ENCODE measurements around the gene SLC35E3.

Gene SLC35E3

GRCh38 chr12:68745904-68746571, at the start of gene SLC35E3:
TSS of gene SLC35E3 (plus strand) at chr12:68746176. CDS start at chr12:68746378, 202 bp downstream.
- DNase-seq, result peak; percentile 83 to 90

- no peak for DNase-seq
These were observed 46.5 kb upstream of the SLC35E3 start for GRCh38 chr12:68699486-68699885.

GRCh38 chr12:68727776-68728175, 18.2 kb upstream of the SLC35E3 start:
- no peak for DNase-seq

- no peak for DNase-seq
These were observed 12.3 kb upstream of the SLC35E3 start for GRCh38 chr12:68733661-68734071.

GRCh38 chr12:68739891-68740290, 6.1 kb upstream of the SLC35E3 start:
- no peak for DNase-seq

- DNase-seq, result no peak
These were observed 2.6 kb upstream of the SLC35E3 start for GRCh38 chr12:68743356-68743755.

- DNase-seq, result no peak
These were observed 536 bp upstream of the SLC35E3 start for GRCh38 chr12:68745376-68745903.

- peak; percentile 19 to 27 for DNase-seq
These were observed 700 bp downstream of the SLC35E3 start for GRCh38 chr12:68746572-68747180.

DNA sequence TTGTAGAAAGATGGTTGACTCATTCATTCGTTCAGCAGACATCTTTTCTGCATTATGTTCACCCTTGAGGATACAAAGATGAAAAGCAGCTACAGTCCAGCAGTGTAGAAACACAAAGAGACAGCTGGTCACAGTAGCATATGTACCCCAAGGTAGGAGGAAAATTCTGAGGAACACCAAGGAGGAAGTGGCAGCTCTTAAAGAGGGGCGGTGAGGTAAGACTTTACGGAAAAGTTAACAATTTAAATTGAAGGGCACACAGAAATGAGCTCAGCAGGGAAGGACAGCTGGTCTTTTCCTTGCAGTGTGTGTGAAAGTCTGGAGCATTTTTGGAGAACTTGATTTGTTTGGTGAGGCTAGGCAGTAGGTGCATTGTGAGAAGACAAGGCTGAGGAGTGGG, 3.5 kb downstream of the SLC35E3 start:
- no peak for DNase-seq

DNA sequence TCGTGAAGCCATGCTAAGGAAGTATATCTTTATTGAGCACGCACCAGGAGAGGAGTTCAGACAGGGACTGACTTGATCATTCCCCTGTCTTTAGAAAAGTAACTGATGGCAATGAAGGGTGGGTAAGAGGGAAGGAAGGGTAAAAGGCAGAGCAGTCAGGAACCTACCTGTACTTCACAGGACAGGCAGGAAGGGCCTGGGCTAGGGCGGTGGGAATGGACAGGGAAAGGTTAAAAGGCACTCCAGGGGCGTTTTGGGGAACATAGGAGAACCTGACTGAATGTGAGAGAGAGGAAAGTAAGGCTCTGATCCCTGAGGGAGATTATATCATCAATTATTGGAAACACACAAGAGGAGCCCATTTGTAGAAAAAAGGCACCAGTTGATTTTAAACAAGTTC, 3.9 kb downstream of the SLC35E3 start:
- no peak for DNase-seq

DNA sequence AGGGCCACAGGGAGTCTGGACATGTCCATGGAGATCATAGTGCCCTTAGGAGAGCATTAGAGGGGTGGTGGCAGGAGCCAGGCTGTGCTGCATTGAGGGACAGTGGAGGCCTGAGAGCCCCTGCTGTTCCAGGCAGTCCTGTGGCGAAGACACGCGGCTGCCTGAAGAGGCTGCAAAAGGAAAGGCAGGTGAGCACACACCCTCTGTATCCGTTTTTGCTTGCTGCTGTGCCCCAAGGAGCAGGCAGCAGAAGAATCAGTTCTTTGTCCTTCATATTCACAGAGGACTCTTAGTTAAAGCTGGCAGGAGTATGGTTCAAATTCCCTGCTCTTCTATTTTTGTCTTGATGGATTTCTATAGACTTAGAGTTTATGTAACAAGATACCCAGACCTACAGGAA, 4.5 kb downstream of the SLC35E3 start:
- DNase-seq, result no peak

- DNase-seq, result no peak
These were observed 9.7 kb downstream of the SLC35E3 start for GRCh38 chr12:68755536-68756243.

DNA sequence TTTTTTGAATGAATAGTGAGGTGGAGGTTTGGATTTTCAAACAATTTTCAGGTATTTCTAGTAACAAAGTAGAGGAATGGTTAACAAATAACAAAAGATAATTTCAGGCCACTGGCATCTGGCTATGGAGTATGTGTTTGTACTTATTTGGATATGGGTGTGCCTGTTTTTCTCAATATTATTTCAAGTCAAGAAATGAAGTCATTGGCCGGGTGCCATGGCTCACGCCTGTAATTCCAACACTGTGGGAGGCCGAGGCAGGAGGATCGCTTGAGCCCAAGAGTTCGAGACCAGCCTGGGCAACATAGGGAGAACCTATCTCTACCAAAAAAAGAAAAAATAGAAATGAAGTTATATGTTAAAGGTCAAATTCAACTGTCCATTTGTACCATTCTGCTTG, 13.9 kb downstream of the SLC35E3 start:
- DNase-seq, result no peak

DNA sequence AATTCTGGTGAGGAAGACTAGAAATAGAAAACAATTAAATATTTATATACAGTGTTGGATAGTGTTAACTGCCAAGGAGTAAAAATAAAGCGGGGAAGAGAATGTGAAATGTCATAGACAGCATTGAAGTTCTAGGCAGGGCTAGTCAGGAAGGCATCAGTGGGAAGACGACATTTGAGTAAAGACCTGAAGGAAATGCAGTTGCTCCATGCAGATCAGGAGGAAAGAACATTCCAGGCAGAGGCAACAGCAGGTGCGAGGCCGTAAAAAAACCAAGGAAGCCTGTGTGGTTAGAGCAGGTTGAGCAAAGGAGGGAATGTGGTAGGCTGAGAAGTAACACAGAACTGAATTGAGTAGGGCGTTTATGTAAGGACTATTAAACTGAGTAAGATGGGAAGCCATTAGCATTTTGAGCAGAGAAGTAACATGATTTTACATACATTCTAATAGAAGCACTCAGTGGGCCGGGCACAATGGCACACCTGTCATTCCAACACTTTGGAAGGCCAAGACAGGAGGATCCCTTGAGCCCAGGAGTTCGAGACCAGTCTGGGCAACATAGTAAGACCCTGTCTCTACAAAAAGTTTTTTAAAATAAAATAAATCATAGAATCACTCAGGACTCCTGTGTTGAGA, 14.9 kb downstream of the SLC35E3 start:
- DNase-seq, result no peak

DNA sequence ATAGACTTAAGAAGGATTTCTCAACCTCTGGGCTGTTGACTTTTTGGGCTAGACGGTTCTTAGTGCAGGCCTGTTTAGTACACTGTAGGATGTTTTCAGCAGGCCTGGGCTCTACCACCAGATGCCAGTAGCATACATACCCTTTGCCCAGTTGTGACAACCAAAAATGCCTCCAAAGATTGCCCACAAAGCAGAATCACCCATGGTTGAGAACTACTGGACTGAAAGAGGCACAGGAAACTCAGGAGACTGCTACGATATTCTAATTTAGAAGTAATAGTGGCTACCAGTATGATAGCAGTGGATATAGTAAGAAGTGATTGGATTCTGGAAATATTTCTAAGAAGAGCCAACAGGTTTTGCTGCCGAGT, 15.5 kb downstream of the SLC35E3 start:
- DNase-seq, result no peak

GRCh38 chr12:68761901-68762630, 16.1 kb downstream of the SLC35E3 start:
- no peak for DNase-seq

- DNase-seq, result no peak
These were observed 16.7 kb downstream of the SLC35E3 start for GRCh38 chr12:68762691-68763090.

DNA sequence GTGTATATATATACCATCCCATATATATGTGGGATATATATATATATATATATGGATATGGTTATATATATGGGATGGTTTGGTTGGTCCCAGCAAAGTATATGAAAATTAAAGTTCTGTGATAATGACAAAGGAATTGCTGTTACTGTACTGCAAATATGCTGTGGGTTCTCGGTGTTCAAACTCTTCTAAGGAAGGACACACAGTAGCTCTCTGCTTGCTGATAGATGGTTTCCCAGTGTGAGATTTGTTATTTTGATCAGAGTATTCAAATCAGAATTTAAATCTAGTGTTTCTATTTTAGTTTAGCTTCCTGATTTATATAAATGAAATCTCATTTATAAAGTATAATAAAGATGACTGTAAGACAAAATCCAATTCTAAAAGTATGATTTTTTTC, 19.7 kb downstream of the SLC35E3 start:
- no peak for DNase-seq

DNA sequence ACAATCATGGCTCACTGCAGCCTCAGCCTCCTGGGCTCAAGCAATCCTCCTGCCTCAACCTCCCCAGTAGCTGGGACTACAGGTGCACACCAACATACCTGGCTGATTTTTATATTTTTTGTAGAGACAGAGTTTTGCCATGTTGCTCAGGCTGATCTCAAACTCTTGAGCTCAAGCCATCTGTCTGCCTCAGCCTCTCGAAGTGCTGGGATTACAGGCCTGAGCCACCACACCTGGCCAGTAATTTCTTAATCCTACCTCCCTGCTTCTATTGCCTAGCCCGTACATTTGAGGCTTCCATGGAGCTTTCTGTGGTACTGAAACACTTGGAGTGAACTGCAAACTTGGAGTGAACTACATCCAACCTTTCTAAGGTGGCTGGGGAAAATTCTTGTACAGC, 20.7 kb downstream of the SLC35E3 start:
- DNase-seq, result no peak

DNA sequence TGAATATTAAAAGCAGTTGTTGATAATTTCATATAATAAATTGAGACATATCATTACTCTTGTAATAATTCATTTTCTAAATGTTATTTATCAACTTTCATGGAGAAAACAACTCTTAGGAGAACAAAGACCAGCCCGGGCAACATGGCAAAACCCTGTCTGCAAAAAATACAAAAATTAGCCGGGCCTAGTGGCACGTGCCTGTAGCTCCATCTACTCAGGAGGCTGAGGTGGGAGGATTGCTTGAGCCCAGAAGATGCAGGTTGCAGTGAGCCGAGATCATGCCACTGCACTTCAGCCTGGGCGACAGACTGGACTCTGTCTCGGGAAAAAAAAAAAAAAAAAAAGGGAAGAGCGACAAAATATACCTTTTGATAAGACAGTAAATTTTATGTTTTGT, 21.2 kb downstream of the SLC35E3 start:
- DNase-seq, result no peak

DNA sequence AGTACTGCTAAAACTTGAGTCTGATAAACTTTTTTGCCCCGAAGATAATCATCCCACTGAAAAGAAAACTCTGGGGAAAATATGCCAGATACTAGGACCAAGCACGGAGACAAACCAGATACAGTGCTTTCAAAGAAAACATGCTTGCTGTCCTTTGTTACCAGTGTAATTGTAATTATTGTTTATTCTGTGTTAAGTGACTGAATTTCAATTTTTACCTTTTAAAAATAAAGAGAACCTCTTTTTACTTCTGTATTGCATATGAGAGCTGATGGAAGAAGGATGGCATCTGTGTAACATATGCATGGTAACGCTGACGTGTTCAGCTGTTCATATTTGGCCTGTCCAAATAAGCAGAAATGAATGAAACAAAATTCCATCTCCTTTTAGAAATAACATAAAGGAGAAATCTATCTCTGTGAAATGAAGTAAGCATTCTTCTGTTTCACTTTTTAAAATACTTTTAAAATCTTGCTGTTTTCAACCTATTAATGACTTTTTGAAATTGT, 22.5 kb downstream of the SLC35E3 start:
- no peak for DNase-seq

- DNase-seq, result no peak
These were observed 24.0 kb downstream of the SLC35E3 start for GRCh38 chr12:68769941-68770340.

Measured in activated CD4-positive, alpha-beta T cell treated with anti-CD3 and anti-CD28 coated beads for 4 hours (primary cell).